Neural progenitor cell (in vitro differentiated cells): ENCODE data around the gene IQSEC3.

Experiments
- CTCF ChIP-seq: fragments of 200-600 bp; sonication (generic); IDR thresholded peaks from 2 replicates; pipeline ENCODE4 v1.5.1; 2017; ENCODE audit warnings: antibody characterized with exemption, mild to moderate bottlenecking
- EZH2 ChIP-seq: fragments of 200-600 bp; sonication (generic); IDR thresholded peaks from 2 replicates; pipeline ENCODE4 v1.6.1; 2017; ENCODE audit warnings: antibody characterized with exemption, mild to moderate bottlenecking, moderate library complexity
- EZH2phosphoT487 ChIP-seq: fragments of 200-600 bp; sonication (generic); IDR thresholded peaks from 2 replicates; pipeline ENCODE4 v1.6.1; 2017; ENCODE audit warnings: antibody characterized with exemption

GRCh38 chr12:172732-173161, 106.2 kb downstream of the IQSEC3 start:
- no peak for TF ChIP-seq EZH2
- no peak for TF ChIP-seq CTCF
- no peak for TF ChIP-seq EZH2phosphoT487
